ENCODE measurements around the gene SFT2D1. TPM values are rescaled to one million over a fixed set of nuclear protein-coding genes. Genes with fewer than 3 reads are reported as not detected.
A peak's percentile ranks its signal among the peaks of the same experiment; 100 is the strongest.

SFT2D1 gene
- total RNA-seq, 1 donor = 25.7 TPM

DNA sequence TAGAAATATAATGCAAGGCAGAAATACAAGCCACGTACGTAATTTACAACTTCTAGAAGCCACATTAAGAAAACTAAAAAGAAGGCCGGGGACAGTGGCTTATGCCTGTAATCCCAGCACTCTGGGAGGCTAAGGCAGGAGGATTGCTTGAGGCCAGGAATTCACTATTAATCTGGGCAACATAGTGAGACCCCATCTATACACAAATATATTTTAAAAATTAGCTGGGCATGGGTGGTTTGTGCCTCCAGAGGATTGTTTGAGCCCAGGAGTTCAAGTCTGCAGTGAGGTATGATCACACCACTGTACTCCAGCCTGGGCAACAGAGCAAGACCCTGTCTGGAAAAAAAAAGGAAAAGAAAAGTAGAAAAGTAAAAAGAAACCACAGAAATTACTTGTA is 28.1 kb upstream of the SFT2D1 start:
- Histone ChIP-seq H4K20me1 (ENCODE audit: insufficient read depth, low read length) (no peaks in the 10 kb centered on the region), H3K27ac (ENCODE audit: low read depth, low read length) (no peak overlapping the region), H3K79me2 (ENCODE audit: insufficient read depth, low read length) (no peaks in the 10 kb centered on the region), H3K9me3 (ENCODE audit: low read depth, low read length) (no peaks in the 10 kb centered on the region), H3K27me3 (ENCODE audit: insufficient read depth, low read length) (no peaks in the 10 kb centered on the region), H3K4me1 (ENCODE audit: insufficient read depth, low read length) (peaks cover 13% of the 10 kb centered on the region), H2AFZ (ENCODE audit: low read length) (no peak overlapping the region), H3K36me3 (ENCODE audit: insufficient read depth, low read length) (no peaks in the 10 kb centered on the region), H3K4me3 (ENCODE audit: insufficient read depth, low read length) (no peak overlapping the region), H3K4me2 (ENCODE audit: insufficient read depth, low read length) (no peak overlapping the region)
- TF ChIP-seq, protein P1, sequence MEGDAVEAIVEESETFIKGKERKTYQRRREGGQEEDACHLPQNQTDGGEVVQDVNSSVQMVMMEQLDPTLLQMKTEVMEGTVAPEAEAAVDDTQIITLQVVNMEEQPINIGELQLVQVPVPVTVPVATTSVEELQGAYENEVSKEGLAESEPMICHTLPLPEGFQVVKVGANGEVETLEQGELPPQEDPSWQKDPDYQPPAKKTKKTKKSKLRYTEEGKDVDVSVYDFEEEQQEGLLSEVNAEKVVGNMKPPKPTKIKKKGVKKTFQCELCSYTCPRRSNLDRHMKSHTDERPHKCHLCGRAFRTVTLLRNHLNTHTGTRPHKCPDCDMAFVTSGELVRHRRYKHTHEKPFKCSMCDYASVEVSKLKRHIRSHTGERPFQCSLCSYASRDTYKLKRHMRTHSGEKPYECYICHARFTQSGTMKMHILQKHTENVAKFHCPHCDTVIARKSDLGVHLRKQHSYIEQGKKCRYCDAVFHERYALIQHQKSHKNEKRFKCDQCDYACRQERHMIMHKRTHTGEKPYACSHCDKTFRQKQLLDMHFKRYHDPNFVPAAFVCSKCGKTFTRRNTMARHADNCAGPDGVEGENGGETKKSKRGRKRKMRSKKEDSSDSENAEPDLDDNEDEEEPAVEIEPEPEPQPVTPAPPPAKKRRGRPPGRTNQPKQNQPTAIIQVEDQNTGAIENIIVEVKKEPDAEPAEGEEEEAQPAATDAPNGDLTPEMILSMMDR (IDR thresholded peaks at IDR 0.05; ENCODE audit: extremely low read depth, low read depth, low read length) = no peak
- no peak for DNase-seq (ENCODE audit: insufficient read length, low spot score, missing footprints)

- H3K4me2 ChIP-seq (ENCODE audit: insufficient read depth, low read length) = no peak overlapping the region
- H3K27ac ChIP-seq (ENCODE audit: low read depth, low read length) = no peak overlapping the region
- no peaks in the 10 kb centered on the region for H3K27me3 ChIP-seq (ENCODE audit: insufficient read depth, low read length)
- no peaks in the 10 kb centered on the region for H3K79me2 ChIP-seq (ENCODE audit: insufficient read depth, low read length)
- TF ChIP-seq, protein P1 (IDR thresholded peaks at IDR 0.05; ENCODE audit: extremely low read depth, low read depth, low read length) = no peak
- no peak overlapping the region for H2AFZ ChIP-seq (ENCODE audit: low read length)
- no peak overlapping the region for H3K4me3 ChIP-seq (ENCODE audit: insufficient read depth, low read length)
- peaks cover 18% of the 10 kb centered on the region for H3K4me1 ChIP-seq (ENCODE audit: insufficient read depth, low read length)
- H3K36me3 ChIP-seq (ENCODE audit: insufficient read depth, low read length) = no peaks in the 10 kb centered on the region
- no peaks in the 10 kb centered on the region for H3K9me3 ChIP-seq (ENCODE audit: low read depth, low read length)
- no peaks in the 10 kb centered on the region for H4K20me1 ChIP-seq (ENCODE audit: insufficient read depth, low read length)
- no peak for DNase-seq (ENCODE audit: insufficient read length, low spot score, missing footprints)
Observed at GRCh38 chr6:166369782-166370181, 27.4 kb upstream of the SFT2D1 start.

- no peak overlapping the region for H3K4me3 ChIP-seq (ENCODE audit: insufficient read depth, low read length)
- H3K27me3 ChIP-seq (ENCODE audit: insufficient read depth, low read length) = no peaks in the 10 kb centered on the region
- TF ChIP-seq, protein P1 (IDR thresholded peaks at IDR 0.05; ENCODE audit: extremely low read depth, low read depth, low read length) = no peak
- H2AFZ ChIP-seq (ENCODE audit: low read length) = no peak overlapping the region
- peaks cover 24% of the 10 kb centered on the region for H3K4me1 ChIP-seq (ENCODE audit: insufficient read depth, low read length)
- no peak for DNase-seq (ENCODE audit: insufficient read length, low spot score, missing footprints)
- H3K27ac ChIP-seq (ENCODE audit: low read depth, low read length) = no peak overlapping the region
- H3K36me3 ChIP-seq (ENCODE audit: insufficient read depth, low read length) = no peaks in the 10 kb centered on the region
- H3K79me2 ChIP-seq (ENCODE audit: insufficient read depth, low read length) = no peaks in the 10 kb centered on the region
- no peak overlapping the region for H3K4me2 ChIP-seq (ENCODE audit: insufficient read depth, low read length)
- H4K20me1 ChIP-seq (ENCODE audit: insufficient read depth, low read length) = no peaks in the 10 kb centered on the region
- no peaks in the 10 kb centered on the region for H3K9me3 ChIP-seq (ENCODE audit: low read depth, low read length)
Observed at GRCh38 chr6:166366921-166367320, 24.6 kb upstream of the SFT2D1 start.

DNA sequence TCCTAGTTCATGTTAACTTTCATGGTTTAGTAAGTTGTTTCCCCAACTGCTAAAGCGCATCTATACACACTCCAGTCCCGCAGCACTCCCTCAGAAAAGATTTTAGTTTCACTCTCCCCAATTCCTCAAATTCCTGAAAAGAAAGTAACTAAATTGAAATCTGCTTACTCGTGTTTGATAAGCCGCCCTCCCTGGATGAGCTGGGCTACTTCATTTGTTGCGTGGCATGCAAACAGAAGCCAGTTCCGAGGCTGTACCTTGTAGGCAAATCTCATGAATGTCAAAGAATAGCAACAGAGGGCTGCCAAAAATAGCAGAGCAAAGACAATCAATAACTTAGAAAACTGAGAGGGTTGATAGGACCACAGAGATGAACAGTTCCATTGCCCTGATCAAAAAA is 23.5 kb upstream of the SFT2D1 start:
- Histone ChIP-seq H3K4me2 (ENCODE audit: insufficient read depth, low read length) (peak overlapping the region; percentile 61), H3K79me2 (ENCODE audit: insufficient read depth, low read length) (no peaks in the 10 kb centered on the region), H3K4me1 (ENCODE audit: insufficient read depth, low read length) (peaks cover 27% of the 10 kb centered on the region), H3K36me3 (ENCODE audit: insufficient read depth, low read length) (no peaks in the 10 kb centered on the region), H3K9me3 (ENCODE audit: low read depth, low read length) (no peaks in the 10 kb centered on the region), H3K4me3 (ENCODE audit: insufficient read depth, low read length) (peak overlapping the region; percentile 40), H2AFZ (ENCODE audit: low read length) (no peak overlapping the region), H3K27ac (ENCODE audit: low read depth, low read length) (peak overlapping the region; percentile 77), H4K20me1 (ENCODE audit: insufficient read depth, low read length) (no peaks in the 10 kb centered on the region), H3K27me3 (ENCODE audit: insufficient read depth, low read length) (no peaks in the 10 kb centered on the region)
- peak; percentile 86 for DNase-seq (ENCODE audit: insufficient read length, low spot score, missing footprints)
- TF ChIP-seq, protein P1 (IDR thresholded peaks at IDR 0.05; ENCODE audit: extremely low read depth, low read depth, low read length) = no peak
